ENCODE results near the gene TLK2. TPM values are rescaled to one million over a fixed set of nuclear protein-coding genes. Genes with fewer than 3 reads are reported as not detected.
"Not testable (repeated sequence)": the region's sequence is repeated elsewhere in the genome, so short reads cannot be mapped to it uniquely, and the experiment has no call there.

TLK2 gene
- total RNA-seq, 1 donor from 2014 or later = 57.0 TPM

DNA sequence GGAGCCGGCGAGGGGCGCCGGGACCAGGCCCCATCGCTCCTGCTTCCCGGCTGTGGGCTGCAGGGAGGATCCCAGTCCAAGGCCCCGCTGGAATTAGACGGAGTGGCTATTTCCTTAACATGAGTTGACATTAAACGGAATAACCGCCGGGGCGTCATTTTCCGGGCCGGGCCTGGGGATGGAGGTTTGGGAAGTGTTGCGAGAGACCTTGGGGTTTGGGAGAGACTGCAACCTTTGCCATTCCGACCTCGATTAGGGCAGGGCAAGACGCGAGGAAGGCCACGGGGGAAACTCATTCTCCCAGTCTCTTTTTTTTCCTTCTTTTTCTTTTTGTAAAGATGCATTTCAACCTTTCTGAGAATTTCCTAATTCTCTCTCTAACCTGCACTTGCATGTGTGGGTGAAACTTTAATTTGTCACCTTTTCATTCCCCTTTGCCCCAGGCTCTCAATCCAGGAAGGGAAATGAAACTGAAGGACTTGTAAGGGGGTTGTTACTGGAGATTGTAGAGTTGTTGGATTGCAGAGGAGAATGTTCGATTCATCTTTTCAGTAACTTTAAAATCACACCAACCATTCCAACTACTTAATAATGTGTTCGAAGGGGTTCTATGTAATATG, 1.1 kb downstream of the TLK2 start:
- H3K4me3 Mint-ChIP-seq = peak overlapping the region; percentile 86
- CTCF ChIA-PET; H3K27me3 Mint-ChIP-seq; ATAC-seq (ENCODE audit: low read depth); POLR2A ChIA-PET; H3K9me3 Mint-ChIP-seq: not testable (repeated sequence)
- intact Hi-C loops (cut with micrococcal nuclease) = loop anchor here (2.0 to 10.0 kb wide), 2 partner anchors 57 to 485 kb away; partner anchors contain the start of genes METTL2A and TANC2
- peaks cover 41% of the 10 kb centered on the region for H3K4me1 Mint-ChIP-seq
- DNase-seq = peak; percentile 17
- peak overlapping the region; percentile 90 for H3K27ac Mint-ChIP-seq
- H3K36me3 Mint-ChIP-seq (ENCODE audit: low read depth) = peaks cover 30% of the 10 kb centered on the region

DNA sequence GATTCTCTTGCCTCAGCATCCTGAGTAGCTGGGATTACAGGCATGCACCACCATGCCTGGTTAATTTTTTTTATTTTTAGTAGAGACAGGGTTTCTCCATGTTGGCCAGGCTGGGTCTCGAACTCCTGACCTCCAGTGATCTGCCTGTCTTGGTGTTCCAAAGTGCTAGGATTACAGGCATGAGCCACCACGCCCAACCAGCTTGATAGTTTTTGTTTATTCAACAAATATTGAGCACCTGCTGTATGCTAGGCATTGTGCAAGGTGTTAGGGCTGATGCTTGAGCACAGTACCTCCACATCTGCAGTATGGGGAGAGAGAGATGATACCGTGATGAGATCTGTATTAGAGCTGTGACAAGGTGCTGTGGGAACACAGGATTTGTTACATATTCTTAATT, 3.9 kb downstream of the TLK2 start:
- Mint-ChIP-seq H3K36me3 (ENCODE audit: low read depth) (peaks cover 36% of the 10 kb centered on the region), H3K4me1 (peaks cover 43% of the 10 kb centered on the region)
- H3K27me3 Mint-ChIP-seq; H3K27ac Mint-ChIP-seq; CTCF ChIA-PET; ATAC-seq (ENCODE audit: low read depth); POLR2A ChIA-PET; DNase-seq; H3K4me3 Mint-ChIP-seq; H3K9me3 Mint-ChIP-seq: not testable (repeated sequence)
- intact Hi-C loops (cut with micrococcal nuclease) = loop anchor here (10.0 kb wide), 1 partner anchor 482 kb away; the partner anchor contains the start of gene TANC2

DNA sequence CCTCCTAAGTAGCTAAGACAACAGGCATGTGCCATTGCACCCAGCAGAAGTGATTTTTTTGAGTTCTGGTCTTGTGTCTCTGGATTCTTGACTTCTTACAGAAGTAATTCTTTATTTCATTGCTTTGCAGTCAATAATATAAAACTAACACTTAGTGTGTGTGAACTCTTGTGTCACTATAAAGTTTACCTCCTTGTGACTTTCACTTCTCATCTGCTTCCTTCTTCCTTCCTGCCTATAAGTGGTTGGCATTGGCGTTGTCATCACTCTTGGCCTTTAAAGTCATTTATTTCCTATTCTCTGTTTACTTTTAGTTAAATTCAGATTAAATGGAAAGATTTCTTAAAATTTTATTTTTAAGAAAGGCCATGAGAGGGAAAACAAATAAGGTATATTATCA, 12.4 kb downstream of the TLK2 start:
- POLR2A ChIA-PET; DNase-seq; CTCF ChIA-PET; intact Hi-C loops (cut with micrococcal nuclease); H3K4me3 Mint-ChIP-seq; ATAC-seq (ENCODE audit: low read depth); H3K27me3 Mint-ChIP-seq; H3K9me3 Mint-ChIP-seq; H3K27ac Mint-ChIP-seq: not testable (repeated sequence)
- H3K36me3 Mint-ChIP-seq (ENCODE audit: low read depth) = peaks cover 28% of the 10 kb centered on the region
- peaks cover 44% of the 10 kb centered on the region for H3K4me1 Mint-ChIP-seq

DNA sequence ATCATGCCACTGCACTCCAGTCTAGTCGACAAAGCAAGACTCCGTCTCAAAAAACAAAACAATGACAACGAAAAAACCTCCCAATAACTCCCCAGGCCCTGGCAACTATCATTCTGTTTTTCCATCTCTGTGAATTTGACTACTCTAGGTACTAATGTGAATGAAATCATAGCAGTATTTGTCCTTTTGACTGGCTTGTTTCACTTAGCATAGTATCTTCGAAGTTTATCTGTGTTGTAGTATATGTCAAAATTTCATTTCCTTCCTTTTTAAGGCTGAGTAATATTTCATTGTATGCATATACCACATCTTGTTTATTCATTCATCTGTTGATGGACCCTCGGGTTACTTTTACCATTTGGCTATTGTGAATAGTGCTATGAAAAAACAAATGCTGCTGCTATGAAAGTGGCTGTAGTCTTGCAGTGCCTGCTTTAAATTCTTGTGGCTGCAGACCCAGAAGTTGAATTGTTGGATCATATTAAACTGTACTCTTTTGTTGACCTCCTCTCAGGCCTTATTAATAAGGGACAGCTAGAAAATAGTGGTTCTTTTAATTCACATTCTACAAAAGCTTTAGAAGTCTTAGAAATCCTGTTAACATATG, 14.5 kb downstream of the TLK2 start:
- POLR2A ChIA-PET; H3K9me3 Mint-ChIP-seq; intact Hi-C loops (cut with micrococcal nuclease); CTCF ChIA-PET; H3K27ac Mint-ChIP-seq; H3K4me3 Mint-ChIP-seq; DNase-seq; ATAC-seq (ENCODE audit: low read depth); H3K27me3 Mint-ChIP-seq: not testable (repeated sequence)
- peaks cover 43% of the 10 kb centered on the region for H3K4me1 Mint-ChIP-seq
- peaks cover 28% of the 10 kb centered on the region for H3K36me3 Mint-ChIP-seq (ENCODE audit: low read depth)

DNA sequence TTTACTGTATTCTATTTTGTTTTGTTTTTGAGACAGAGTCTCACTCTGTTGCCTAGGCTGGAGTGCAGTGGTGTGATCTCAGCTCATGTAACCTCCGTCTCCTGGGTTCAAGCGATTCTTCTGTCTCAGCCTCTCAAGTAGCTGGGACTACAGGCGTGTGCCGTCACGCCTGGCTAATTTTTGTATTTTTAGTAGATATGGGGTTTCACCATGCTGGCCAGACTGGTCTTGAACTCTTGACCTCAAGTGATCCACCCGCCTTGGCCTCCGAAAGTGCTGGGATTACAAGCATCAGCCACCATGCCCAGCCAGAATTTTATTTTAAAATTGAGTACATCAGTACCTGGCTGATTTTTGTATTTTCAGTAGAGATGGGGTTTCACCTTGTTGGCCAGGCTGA, 15.4 kb downstream of the TLK2 start:
- peak overlapping the region; percentile 4 for H3K4me3 Mint-ChIP-seq
- H3K27ac Mint-ChIP-seq; intact Hi-C loops (cut with micrococcal nuclease); DNase-seq; POLR2A ChIA-PET; ATAC-seq (ENCODE audit: low read depth); H3K9me3 Mint-ChIP-seq; H3K27me3 Mint-ChIP-seq; CTCF ChIA-PET: not testable (repeated sequence)
- H3K36me3 Mint-ChIP-seq (ENCODE audit: low read depth) = peaks cover 25% of the 10 kb centered on the region
- H3K4me1 Mint-ChIP-seq = peaks cover 37% of the 10 kb centered on the region

DNA sequence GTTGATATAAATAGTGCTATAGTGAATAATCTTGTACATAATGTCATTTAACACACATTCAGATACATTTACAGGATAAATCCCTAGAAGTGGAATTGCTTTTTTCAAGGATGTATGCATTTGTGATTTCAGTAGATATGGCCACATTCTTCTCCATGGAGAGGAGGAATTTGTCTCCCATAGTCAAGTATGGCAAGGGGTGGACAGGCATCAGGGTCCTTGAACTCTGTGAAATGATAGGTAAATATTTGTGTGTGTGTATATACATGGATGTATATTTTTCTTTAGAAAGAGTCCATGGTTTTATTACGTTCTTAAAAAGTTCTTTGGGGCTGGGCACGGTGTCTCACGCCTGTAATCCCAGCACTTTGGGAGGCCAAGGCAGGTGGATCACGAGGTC, 17.7 kb downstream of the TLK2 start:
- DNase-seq; ATAC-seq (ENCODE audit: low read depth); H3K27ac Mint-ChIP-seq; H3K9me3 Mint-ChIP-seq; H3K4me3 Mint-ChIP-seq; intact Hi-C loops (cut with micrococcal nuclease); CTCF ChIA-PET; POLR2A ChIA-PET; H3K27me3 Mint-ChIP-seq: not testable (repeated sequence)
- H3K4me1 Mint-ChIP-seq = peaks cover 33% of the 10 kb centered on the region
- peaks cover 21% of the 10 kb centered on the region for H3K36me3 Mint-ChIP-seq (ENCODE audit: low read depth)

DNA sequence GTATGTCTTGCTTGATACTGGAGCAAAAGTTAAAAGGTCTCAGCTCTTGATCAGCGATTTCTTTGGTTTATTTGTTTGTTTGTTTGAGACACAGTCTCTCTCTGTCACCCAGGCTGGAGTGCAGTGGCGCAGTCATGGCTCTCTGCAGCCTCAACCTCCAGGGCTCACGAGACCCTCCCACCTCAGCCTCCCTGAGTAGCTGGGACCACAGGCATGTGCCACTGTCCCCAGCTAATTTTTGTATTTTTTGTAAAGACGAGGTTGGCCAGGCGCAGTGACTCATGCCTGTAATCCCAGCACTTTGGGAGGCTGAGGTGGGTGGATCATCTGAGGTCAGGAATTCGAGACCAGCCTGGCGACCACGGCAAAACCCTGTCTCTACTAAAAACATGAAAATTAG, 20.2 kb downstream of the TLK2 start:
- H3K27ac Mint-ChIP-seq; intact Hi-C loops (cut with micrococcal nuclease); H3K27me3 Mint-ChIP-seq; DNase-seq; ATAC-seq (ENCODE audit: low read depth); H3K4me3 Mint-ChIP-seq; H3K9me3 Mint-ChIP-seq: not testable (repeated sequence)
- Mint-ChIP-seq H3K4me1 (peaks cover 21% of the 10 kb centered on the region), H3K36me3 (ENCODE audit: low read depth) (peaks cover 10% of the 10 kb centered on the region)
- ChIA-PET POLR2A (interaction anchor here (0.6 kb wide), 1 partner anchor 10 kb away, joined by 3 read pairs; no protein-coding TSS in a partner anchor), CTCF (interaction anchor here (0.7 kb wide), 1 partner anchor 750 kb away, joined by 4 read pairs; no protein-coding TSS in a partner anchor)

DNA sequence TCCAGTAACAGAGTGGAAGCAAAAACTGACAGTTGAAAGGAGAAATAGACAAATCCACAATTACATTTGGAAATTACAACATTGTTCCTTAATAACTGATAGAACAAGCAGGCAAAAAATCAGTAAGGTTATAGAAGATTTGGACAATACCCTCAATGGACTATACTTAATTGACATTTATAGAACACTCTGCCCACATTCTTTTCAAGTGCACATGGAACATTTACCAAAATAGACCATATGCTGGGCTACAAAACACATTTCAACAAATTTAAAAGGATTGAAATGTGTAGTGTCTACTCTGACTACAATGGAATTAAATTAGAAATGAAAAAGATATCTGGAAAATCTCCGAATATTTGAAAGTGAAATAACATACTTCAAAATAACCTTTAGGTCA, 21.8 kb downstream of the TLK2 start:
- H3K4me1 Mint-ChIP-seq = peaks cover 16% of the 10 kb centered on the region
- H3K4me3 Mint-ChIP-seq; H3K9me3 Mint-ChIP-seq; CTCF ChIA-PET; ATAC-seq (ENCODE audit: low read depth); H3K27ac Mint-ChIP-seq; H3K27me3 Mint-ChIP-seq; DNase-seq; POLR2A ChIA-PET; intact Hi-C loops (cut with micrococcal nuclease); H3K36me3 Mint-ChIP-seq (ENCODE audit: low read depth): not testable (repeated sequence)

DNA sequence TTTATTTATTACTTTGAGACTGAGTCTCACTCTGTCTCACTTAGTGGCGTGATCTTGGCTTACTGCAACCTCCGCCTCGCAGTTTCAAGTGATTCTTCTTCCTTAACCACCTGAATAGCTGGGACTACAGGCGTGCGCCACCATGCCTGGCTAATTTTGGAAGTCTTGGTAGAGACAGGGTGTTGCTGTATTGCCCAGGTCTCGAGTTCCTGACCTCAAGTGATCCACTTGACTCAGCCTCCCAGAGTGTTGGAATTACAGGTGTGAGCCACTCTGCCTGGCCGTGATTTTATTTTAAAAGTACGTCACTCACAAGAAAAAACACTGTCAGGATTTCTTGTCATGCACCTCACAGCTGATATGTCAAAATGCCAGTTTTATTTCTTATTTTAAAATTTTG, 26.2 kb downstream of the TLK2 start:
- intact Hi-C loops (cut with micrococcal nuclease) = not testable (repeated sequence)
- peaks cover 32% of the 10 kb centered on the region for H3K4me1 Mint-ChIP-seq

DNA sequence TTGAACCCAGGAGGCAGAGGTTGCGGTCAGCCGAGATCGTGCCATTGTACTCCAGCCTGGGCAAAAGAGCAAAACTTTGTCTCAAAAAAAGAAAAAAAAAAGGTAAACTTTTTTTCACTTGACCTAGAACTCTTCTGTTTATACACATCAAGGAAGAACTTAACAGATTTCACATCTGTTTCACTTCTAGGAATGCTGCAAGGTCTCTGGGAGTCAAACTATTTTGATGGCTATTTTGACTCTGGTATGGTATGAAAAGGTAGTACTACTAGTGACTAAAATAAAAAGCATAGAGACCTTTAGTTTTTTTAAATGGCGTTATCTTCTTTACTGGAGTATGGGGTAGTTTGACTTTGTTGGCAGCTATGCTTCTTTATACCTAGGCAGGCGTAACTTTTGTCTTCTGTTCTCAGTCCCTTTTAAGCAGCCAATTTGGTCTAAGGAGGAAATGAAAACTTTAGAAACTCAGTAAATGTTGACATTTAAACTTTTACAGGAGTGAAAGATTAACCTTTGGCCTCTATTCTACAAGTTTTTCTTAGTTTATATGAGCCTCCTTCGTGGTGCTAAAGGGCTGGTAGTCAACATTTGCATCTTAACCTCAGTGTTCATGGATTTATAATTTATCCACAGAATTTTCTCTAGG, 28.7 kb downstream of the TLK2 start:
- DNase-seq; H3K36me3 Mint-ChIP-seq (ENCODE audit: low read depth); POLR2A ChIA-PET; CTCF ChIA-PET; H3K9me3 Mint-ChIP-seq; H3K4me3 Mint-ChIP-seq; H3K27me3 Mint-ChIP-seq; intact Hi-C loops (cut with micrococcal nuclease); ATAC-seq (ENCODE audit: low read depth): not testable (repeated sequence)
- peaks cover 37% of the 10 kb centered on the region for H3K4me1 Mint-ChIP-seq
- H3K27ac Mint-ChIP-seq = peak overlapping the region; percentile 46

More for the DNA sequence above, 26.2 kb downstream of the TLK2 start:
- H3K27me3 Mint-ChIP-seq; H3K9me3 Mint-ChIP-seq; ATAC-seq (ENCODE audit: low read depth); H3K36me3 Mint-ChIP-seq (ENCODE audit: low read depth); H3K27ac Mint-ChIP-seq; POLR2A ChIA-PET; H3K4me3 Mint-ChIP-seq; DNase-seq; CTCF ChIA-PET: not testable (repeated sequence)

DNA sequence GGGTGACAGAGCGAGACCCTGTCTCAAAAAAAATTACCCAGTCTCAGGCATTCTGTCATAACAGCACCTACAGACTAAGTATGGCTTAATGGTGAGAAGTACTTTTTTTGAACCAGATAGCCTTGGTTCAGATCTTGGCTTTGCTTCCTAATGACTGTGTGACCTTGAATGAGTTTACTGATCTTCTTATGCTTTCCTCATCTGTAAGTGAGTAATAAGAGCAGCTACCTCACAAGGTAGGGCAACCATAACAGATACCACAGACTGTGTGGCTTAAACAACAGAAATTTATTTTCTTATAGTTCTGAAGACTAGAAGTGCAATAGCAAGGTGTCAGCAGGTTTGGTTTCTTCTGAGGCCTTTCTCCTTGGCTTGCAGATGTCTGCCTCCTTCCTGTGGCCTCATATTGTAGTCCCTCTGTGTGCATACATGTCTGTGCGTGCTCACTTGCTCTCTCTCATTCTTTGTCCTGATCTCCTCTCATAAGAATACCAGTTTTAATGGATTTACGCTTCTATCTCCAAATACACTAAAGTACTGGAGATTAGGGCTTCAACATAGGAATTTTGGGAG, 31.7 kb downstream of the TLK2 start:
- Mint-ChIP-seq H3K36me3 (ENCODE audit: low read depth) (peaks cover 12% of the 10 kb centered on the region), H3K4me1 (peaks cover 37% of the 10 kb centered on the region)
- CTCF ChIA-PET; H3K9me3 Mint-ChIP-seq; H3K4me3 Mint-ChIP-seq; H3K27me3 Mint-ChIP-seq; ATAC-seq (ENCODE audit: low read depth); H3K27ac Mint-ChIP-seq; POLR2A ChIA-PET; intact Hi-C loops (cut with micrococcal nuclease); DNase-seq: not testable (repeated sequence)

DNA sequence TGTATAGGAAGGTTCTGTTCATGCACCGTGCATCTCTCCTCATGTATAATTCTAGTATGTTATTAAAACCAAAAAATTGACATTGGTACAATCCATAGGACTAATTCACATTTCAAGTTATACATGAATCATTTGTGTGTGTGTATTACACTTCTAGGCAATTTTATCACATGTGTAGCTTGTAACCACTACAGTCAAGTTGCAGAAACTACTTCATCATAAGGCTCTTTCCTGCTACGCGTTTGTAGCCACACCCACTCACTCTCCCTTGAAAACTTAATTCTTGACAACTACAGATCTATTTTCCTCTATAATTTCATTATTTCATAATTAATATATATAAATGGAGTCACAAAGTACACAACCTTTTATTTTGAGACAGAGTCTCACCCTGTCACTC, 32.4 kb downstream of the TLK2 start:
- H3K27ac Mint-ChIP-seq; ATAC-seq (ENCODE audit: low read depth); H3K4me3 Mint-ChIP-seq; intact Hi-C loops (cut with micrococcal nuclease); DNase-seq; POLR2A ChIA-PET; H3K27me3 Mint-ChIP-seq; CTCF ChIA-PET; H3K9me3 Mint-ChIP-seq: not testable (repeated sequence)
- Mint-ChIP-seq H3K36me3 (ENCODE audit: low read depth) (peaks cover 11% of the 10 kb centered on the region), H3K4me1 (peaks cover 33% of the 10 kb centered on the region)

Data from activated B cell treated with CpG ODN at 0.5 μM for 24 hours (primary cell).